Measurements from ENCODE around the gene FSCN2. TPM values are rescaled to one million over a fixed set of nuclear protein-coding genes. Genes with fewer than 3 reads are reported as not detected.

Gene FSCN2
- total RNA-seq, 1 experiment from 2014 or later, result 1.6 TPM

GRCh38 chr17:81512562-81513371, 15.4 kb upstream of the FSCN2 start, which contains the start of gene ACTG1:
ACTG1 (minus strand) TSS chr17:81512799; CDS start chr17:81512354, 445 bp downstream.
- H2AFZ ChIP-seq (ENCODE audit: low read length), result no peak within 1 kb of the TSS
- no peak within 1 kb of the TSS for H4K5ac ChIP-seq (ENCODE audit: insufficient read length, low read depth, low read length)
- no peaks in the 10 kb centered on the region for H3K9me3 ChIP-seq (ENCODE audit: control insufficient read depth, low read depth, low read length)
- TF ChIP-seq, protein P1, sequence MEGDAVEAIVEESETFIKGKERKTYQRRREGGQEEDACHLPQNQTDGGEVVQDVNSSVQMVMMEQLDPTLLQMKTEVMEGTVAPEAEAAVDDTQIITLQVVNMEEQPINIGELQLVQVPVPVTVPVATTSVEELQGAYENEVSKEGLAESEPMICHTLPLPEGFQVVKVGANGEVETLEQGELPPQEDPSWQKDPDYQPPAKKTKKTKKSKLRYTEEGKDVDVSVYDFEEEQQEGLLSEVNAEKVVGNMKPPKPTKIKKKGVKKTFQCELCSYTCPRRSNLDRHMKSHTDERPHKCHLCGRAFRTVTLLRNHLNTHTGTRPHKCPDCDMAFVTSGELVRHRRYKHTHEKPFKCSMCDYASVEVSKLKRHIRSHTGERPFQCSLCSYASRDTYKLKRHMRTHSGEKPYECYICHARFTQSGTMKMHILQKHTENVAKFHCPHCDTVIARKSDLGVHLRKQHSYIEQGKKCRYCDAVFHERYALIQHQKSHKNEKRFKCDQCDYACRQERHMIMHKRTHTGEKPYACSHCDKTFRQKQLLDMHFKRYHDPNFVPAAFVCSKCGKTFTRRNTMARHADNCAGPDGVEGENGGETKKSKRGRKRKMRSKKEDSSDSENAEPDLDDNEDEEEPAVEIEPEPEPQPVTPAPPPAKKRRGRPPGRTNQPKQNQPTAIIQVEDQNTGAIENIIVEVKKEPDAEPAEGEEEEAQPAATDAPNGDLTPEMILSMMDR (conservative IDR thresholded peaks at IDR 0.05), result no peak
- H2BK20ac ChIP-seq (ENCODE audit: low read depth, low read length, poor library complexity, severe bottlenecking), result no peak within 1 kb of the TSS
- peak; percentile 93 for DNase-seq
- peaks cover 31% of the 10 kb centered on the region for H3K23me2 ChIP-seq (ENCODE audit: insufficient read length, low read depth, low read length, poor library complexity, severe bottlenecking)
- H3K36me3 Mint-ChIP-seq (ENCODE audit: insufficient read depth in 1 of 3, low read depth in 3 of 3), result peaks cover 38 to 44% (median 43%) of the 10 kb centered on the region in 3 experiments
- H3K4me1 ChIP-seq (ENCODE audit: insufficient read depth, low read length), result no peaks in the 10 kb centered on the region
- peak within 1 kb of the TSS; percentile 83 for H3K9ac ChIP-seq (ENCODE audit: extremely low read depth, insufficient read length, low read length)
- H3K4me2 ChIP-seq (ENCODE audit: insufficient read depth, insufficient read length, low read length), result peak within 1 kb of the TSS; percentile 97
- no peak within 1 kb of the TSS for H2AK5ac ChIP-seq (ENCODE audit: insufficient read length, low read length)
- peak within 1 kb of the TSS; percentile 97 to 100 for H3K4me3 Mint-ChIP-seq
- peak within 1 kb of the TSS; percentile 97 for H3K18ac ChIP-seq (ENCODE audit: insufficient read length, low read depth, low read length)
- H2BK12ac ChIP-seq (ENCODE audit: insufficient read length, low read depth, low read length), result no peak within 1 kb of the TSS
- H3K23ac ChIP-seq (ENCODE audit: insufficient read length, low read depth, low read length), result no peak within 1 kb of the TSS
- H3K27ac ChIP-seq (ENCODE audit: insufficient read length, low read depth, low read length), result no peak within 1 kb of the TSS
- no peak within 1 kb of the TSS for H2BK5ac ChIP-seq (ENCODE audit: insufficient read length, low read length)
- H3K9me3 Mint-ChIP-seq, result peaks cover 7 to 21% of the 10 kb centered on the region in 2 experiments; a peak in 4 of 5 replicates
- no peak within 1 kb of the TSS for H3T11ph ChIP-seq (ENCODE audit: low read length)
- no CpG with 5 or more reads among the region's 111 CpGs for WGBS (ENCODE audit: extremely low coverage, insufficient read length, low lambda C conversion rate)
- peaks cover 29 to 39% of the 10 kb centered on the region in 2 experiments for H3K4me1 Mint-ChIP-seq
- peaks cover 9% of the 10 kb centered on the region for H3K27me3 Mint-ChIP-seq (ENCODE audit: low read depth)
- peak within 1 kb of the TSS; percentile 95 for H3K14ac ChIP-seq (ENCODE audit: insufficient read depth, low read length)
- H4K91ac ChIP-seq (ENCODE audit: insufficient read length, low read depth, low read length), result peak within 1 kb of the TSS; percentile 94
- H3K27me3 ChIP-seq (ENCODE audit: insufficient read depth, low read length), result no peaks in the 10 kb centered on the region
- peak within 1 kb of the TSS; percentile 71 for H2BK120ac ChIP-seq (ENCODE audit: low read depth, low read length, poor library complexity, severe bottlenecking)
- no peak within 1 kb of the TSS for H3K56ac ChIP-seq (ENCODE audit: insufficient read length, low read depth, low read length)
- H3K4ac ChIP-seq (ENCODE audit: low read depth, low read length), result peak within 1 kb of the TSS; percentile 91; the same call in 1 of the 2 replicates
- peak within 1 kb of the TSS; percentile 84 to 98 (median 96); a peak in 5 of 7 replicates for H3K27ac Mint-ChIP-seq
- H4K8ac ChIP-seq (replicated peaks; ENCODE audit: insufficient read length, low read depth, low read length), result no peak within 1 kb of the TSS
- no peaks in the 10 kb centered on the region for H4K20me1 ChIP-seq (ENCODE audit: control insufficient read depth, insufficient read depth, insufficient read length)
- no peak within 1 kb of the TSS; the same call in 1 of the 2 replicates for H2BK15ac ChIP-seq (ENCODE audit: low read depth, low read length)
- H3K79me2 ChIP-seq (ENCODE audit: insufficient read depth, low read length), result peaks cover 25% of the 10 kb centered on the region; the same call in 1 of the 2 replicates
- peaks cover 2% of the 10 kb centered on the region for H3K79me1 ChIP-seq (ENCODE audit: insufficient read depth, low read depth, low read length, poor library complexity, severe bottlenecking)
